ENCODE data around the gene DEFB121. TPM values are rescaled to one million over a fixed set of nuclear protein-coding genes. Genes with fewer than 3 reads are reported as not detected.

DEFB121 gene
- total RNA-seq, 1 experiment from 2014 or later, result not detected

- ChIA-PET CTCF (interaction anchor here (1.0 kb wide), 1 partner anchor 93 kb away, joined by 4 read pairs; no protein-coding TSS in a partner anchor), POLR2A (no interaction called here)
- Mint-ChIP-seq H3K27ac (ENCODE audit: low read depth, unreplicated experiment) (no peak overlapping the region), H3K36me3 (ENCODE audit: insufficient read depth, unreplicated experiment) (no peaks in the 10 kb centered on the region), H3K9me3 (ENCODE audit: unreplicated experiment) (no peaks in the 10 kb centered on the region), H3K27me3 (ENCODE audit: insufficient read depth, unreplicated experiment) (peaks cover 44% of the 10 kb centered on the region), H3K4me3 (ENCODE audit: unreplicated experiment) (no peak overlapping the region), H3K4me1 (ENCODE audit: insufficient read depth, unreplicated experiment) (no peaks in the 10 kb centered on the region)
- intact Hi-C loops (cut with micrococcal nuclease), result no loop called here
- BruUV-seq (replicated peaks), result no TSS peak
- no peak for TF ChIP-seq CTCF (IDR thresholded peaks at IDR 0.05; ENCODE audit: unreplicated experiment)
- no peak for DNase-seq (ENCODE audit: unreplicated experiment)
These were observed 4.0 kb upstream of the DEFB121 start for GRCh38 chr20:31410011-31410410.

DNA sequence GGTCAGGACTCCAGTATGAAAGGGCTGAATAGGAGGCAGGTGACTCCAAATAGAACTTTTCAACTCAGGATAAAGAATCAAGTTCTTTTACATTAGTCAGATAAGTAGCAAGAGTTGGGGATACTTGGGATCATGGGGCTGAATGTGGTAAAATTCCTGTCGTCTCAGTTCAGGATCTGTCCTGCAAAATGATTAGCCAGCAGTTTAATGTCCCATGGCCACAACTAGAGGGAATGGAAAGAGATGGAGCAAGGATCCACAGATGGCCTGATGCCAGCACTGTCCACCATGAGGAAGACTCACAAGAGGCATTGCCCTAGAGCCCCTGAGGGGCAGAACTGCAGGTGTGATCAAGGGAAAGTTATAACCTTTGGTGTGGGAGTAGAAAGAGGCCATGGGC is 2.1 kb downstream of the DEFB121 start:
- no peaks in the 10 kb centered on the region for H3K4me1 Mint-ChIP-seq (ENCODE audit: insufficient read depth, unreplicated experiment)
- TF ChIP-seq CTCF (IDR thresholded peaks at IDR 0.05; ENCODE audit: unreplicated experiment), result no peak
- ChIA-PET CTCF (interaction anchor here (0.6 to 3.9 kb wide), 2 partner anchors 10 to 1512 kb away, joined by 4 to 20 read pairs; no protein-coding TSS in a partner anchor), POLR2A (no interaction called here)
- no peak overlapping the region for H3K27ac Mint-ChIP-seq (ENCODE audit: low read depth, unreplicated experiment)
- DNase-seq (ENCODE audit: unreplicated experiment), result no peak
- no peaks in the 10 kb centered on the region for H3K36me3 Mint-ChIP-seq (ENCODE audit: insufficient read depth, unreplicated experiment)
- no peak overlapping the region for H3K4me3 Mint-ChIP-seq (ENCODE audit: unreplicated experiment)
- H3K9me3 Mint-ChIP-seq (ENCODE audit: unreplicated experiment), result no peaks in the 10 kb centered on the region
- intact Hi-C loops (cut with micrococcal nuclease), result no loop called here
- H3K27me3 Mint-ChIP-seq (ENCODE audit: insufficient read depth, unreplicated experiment), result peaks cover 14% of the 10 kb centered on the region
- BruUV-seq (replicated peaks), result no TSS peak

DNA sequence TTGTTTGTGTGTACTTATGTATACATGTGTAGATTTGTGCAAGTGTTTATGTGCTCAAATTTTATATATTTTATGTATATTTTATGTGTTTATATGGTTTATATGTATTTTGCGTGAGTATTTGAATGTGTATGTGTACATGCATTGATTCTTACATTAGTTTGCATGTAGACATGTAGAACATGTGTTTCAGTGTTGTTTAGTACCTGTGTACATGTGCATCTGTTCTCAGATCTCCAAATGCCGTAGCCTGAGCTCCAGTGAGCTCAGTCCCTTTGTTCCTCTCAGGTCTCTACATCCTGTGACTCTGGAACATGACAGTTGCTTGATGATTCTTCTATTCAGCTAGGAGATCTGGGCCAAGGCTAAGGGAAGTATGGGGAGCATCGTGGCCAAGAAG is 11.1 kb downstream of the DEFB121 start:
- TF ChIP-seq CTCF (IDR thresholded peaks at IDR 0.05; ENCODE audit: unreplicated experiment), result no peak
- Mint-ChIP-seq H3K36me3 (ENCODE audit: insufficient read depth, unreplicated experiment) (no peaks in the 10 kb centered on the region), H3K27me3 (ENCODE audit: insufficient read depth, unreplicated experiment) (peaks cover 18% of the 10 kb centered on the region), H3K27ac (ENCODE audit: low read depth, unreplicated experiment) (no peak overlapping the region), H3K4me3 (ENCODE audit: unreplicated experiment) (no peak overlapping the region), H3K9me3 (ENCODE audit: unreplicated experiment) (no peaks in the 10 kb centered on the region), H3K4me1 (ENCODE audit: insufficient read depth, unreplicated experiment) (no peaks in the 10 kb centered on the region)
- POLR2A ChIA-PET, result no interaction called here
- DNase-seq (ENCODE audit: unreplicated experiment), result no peak
- intact Hi-C loops (cut with micrococcal nuclease), result no loop called here
- CTCF ChIA-PET, result interaction anchor here (1.0 to 1.3 kb wide), 2 partner anchors 18 to 20 kb away, joined by 5 to 6 read pairs; no protein-coding TSS in a partner anchor
- BruUV-seq (replicated peaks), result no TSS peak

DNA sequence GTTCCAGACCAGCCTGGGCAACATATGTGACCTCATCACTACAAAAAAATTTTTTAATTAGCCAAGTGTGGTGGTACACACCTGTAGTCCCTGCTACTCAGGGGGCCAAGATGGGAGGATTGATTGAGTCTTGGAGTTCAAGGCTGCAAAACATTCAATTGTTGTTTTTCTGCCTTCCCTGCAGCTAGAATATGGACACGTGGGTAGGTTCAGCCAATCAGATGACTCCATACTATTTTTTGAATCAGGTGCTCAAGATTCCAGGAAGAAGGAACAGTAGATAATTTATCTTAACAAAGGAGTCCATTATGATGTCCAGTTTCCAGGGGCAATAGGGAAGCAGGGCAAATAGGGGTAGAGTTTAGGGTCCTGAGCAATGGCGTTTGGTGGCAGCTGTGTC is 13.2 kb downstream of the DEFB121 start:
- no TSS peak for BruUV-seq (replicated peaks)
- no peak for DNase-seq (ENCODE audit: unreplicated experiment)
- no peaks in the 10 kb centered on the region for H3K36me3 Mint-ChIP-seq (ENCODE audit: insufficient read depth, unreplicated experiment)
- H3K4me3 Mint-ChIP-seq (ENCODE audit: unreplicated experiment), result no peak overlapping the region
- POLR2A ChIA-PET, result interaction anchor here (0.6 kb wide), 1 partner anchor 62 kb away, joined by 3 read pairs; no protein-coding TSS in a partner anchor
- CTCF ChIA-PET, result interaction anchor here (0.7 kb wide), 2 partner anchors 17 to 22 kb away, joined by 3 read pairs; no protein-coding TSS in a partner anchor
- TF ChIP-seq CTCF (IDR thresholded peaks at IDR 0.05; ENCODE audit: unreplicated experiment), result no peak
- no peaks in the 10 kb centered on the region for H3K4me1 Mint-ChIP-seq (ENCODE audit: insufficient read depth, unreplicated experiment)
- no peaks in the 10 kb centered on the region for H3K9me3 Mint-ChIP-seq (ENCODE audit: unreplicated experiment)
- peaks cover 36% of the 10 kb centered on the region for H3K27me3 Mint-ChIP-seq (ENCODE audit: insufficient read depth, unreplicated experiment)
- intact Hi-C loops (cut with micrococcal nuclease), result no loop called here
- no peak overlapping the region for H3K27ac Mint-ChIP-seq (ENCODE audit: low read depth, unreplicated experiment)

Data from MCF 10A (cell line).